Dermis microvascular lymphatic vessel endothelial cell (primary cell): ENCODE data around the gene CLK3. TPM values are rescaled to one million over a fixed set of nuclear protein-coding genes. Genes with fewer than 3 reads are reported as not detected.

Experiments used
- DNase-seq, 2 donors: peaks; one replicate each; pipeline versions ENCODE4 v3.0.0 to v3.0.0-alpha.2; 2010; ENCODE audit warnings: low read depth in 2 of 2
- total RNA-seq: library from RNA; depleted of rRNA; stranded (reverse); fragments of >200 nt; gene quantifications from 2 replicates; pipeline ENCODE4 v1.2.1, GENCODE V29; 2014

The CLK3 gene
- total RNA-seq, 1 donor from 2014 or later = 35.0 TPM

GRCh38 chr15:74603026-74603788 lies 12.4 kb upstream of the CLK3 start:
- no peak for DNase-seq

GRCh38 chr15:74603789-74604705 lies 11.6 kb upstream of the CLK3 start:
- DNase-seq = no peak

GRCh38 chr15:74604983-74605794 lies 10.4 kb upstream of the CLK3 start:
- DNase-seq = peak in 1 of 2 donors; percentile 18

- no peak for DNase-seq
These were observed 9.9 kb upstream of the CLK3 start for GRCh38 chr15:74605795-74606150.

- no peak for DNase-seq
These were observed 6.8 kb upstream of the CLK3 start for GRCh38 chr15:74608786-74609185.

- DNase-seq = no peak
These were observed 5.7 kb upstream of the CLK3 start for GRCh38 chr15:74609938-74610301.

- DNase-seq = no peak
These were observed 5.2 kb upstream of the CLK3 start for GRCh38 chr15:74610302-74610951.

- no peak for DNase-seq
These were observed 4.3 kb upstream of the CLK3 start for GRCh38 chr15:74611341-74611740.

GRCh38 chr15:74611834-74612233 lies 3.8 kb upstream of the CLK3 start:
- no peak for DNase-seq

GRCh38 chr15:74612677-74613076 lies 3.0 kb upstream of the CLK3 start:
- DNase-seq = no peak

- DNase-seq = no peak
These were observed 2.3 kb upstream of the CLK3 start for GRCh38 chr15:74613089-74613952.

- DNase-seq = no peak
These were observed 1.5 kb upstream of the CLK3 start for GRCh38 chr15:74613953-74614743.

- peak; percentile 14 to 76 for DNase-seq
These were observed 710 bp upstream of the CLK3 start for GRCh38 chr15:74614744-74615507.

- DNase-seq = peak; percentile 26 to 69
These were observed 817 bp downstream of the CLK3 start for GRCh38 chr15:74616366-74616939.

- DNase-seq = no peak
These were observed 1.4 kb downstream of the CLK3 start for GRCh38 chr15:74616996-74617395.

GRCh38 chr15:74618841-74619596 lies 3.4 kb downstream of the CLK3 start:
- DNase-seq = no peak

- DNase-seq = no peak
These were observed 4.4 kb downstream of the CLK3 start for GRCh38 chr15:74619916-74620635.
